Placental epithelial cell (primary cell): ENCODE data around the gene TBXT. TPM values are rescaled to one million over a fixed set of nuclear protein-coding genes. Genes with fewer than 3 reads are reported as not detected.

Experiments
- small RNA-seq: library from RNA; depleted of rRNA; stranded (forward); fragments of <200 nt; gene quantifications from one replicate; pipeline ENCODE3, GENCODE V24; 2012
- total RNA-seq: library from RNA; depleted of rRNA; stranded (reverse); fragments of >200 nt; gene quantifications from 2 replicates; pipeline ENCODE4 v1.2.3, GENCODE V29; 2012

The TBXT gene
- not detected in 2 replicates for total RNA-seq

GRCh38 chr6:166167801-166168615 is at the start of gene TBXT:
Gene TBXT (minus strand): TSS chr6:166167851. CDS start chr6:166167591, 260 bp downstream.

Small RNA genes within 50 kb of the gene (small RNA-seq; reads per million reads assigned to genes)
- gene RNU6-153P = not detected

Other genes with a start within 250 kb of the TBXT start
- gene PRR18, start 140.5 kb upstream of the TBXT start, total RNA-seq = not detected in 2 replicates
- gene SFT2D1, start 174.7 kb upstream of the TBXT start, total RNA-seq = 11.0 and 24.8 TPM in 2 replicates
- gene MPC1, start 215.1 kb upstream of the TBXT start, total RNA-seq = 11.0 and 58.7 TPM in 2 replicates